PFSK-1 (cell line): ENCODE results near the gene ZNF264.

Experiments used
- FOXP2 ChIP-seq: optimal IDR thresholded peaks from 2 replicates; pipeline ENCODE3; 2011; ENCODE audit warnings: borderline replicate concordance, control low read depth, inconsistent platforms; ENCODE audit not compliant: insufficient read depth; ENCODE audit errors: extremely low read length, extremely low read depth
- POLR2AphosphoS5 ChIP-seq: IDR thresholded peaks from 2 replicates; pipeline ENCODE4 v1.6.1; 2012; ENCODE audit warnings: low read depth, mild to moderate bottlenecking, control low read depth, low read length, moderate library complexity
- REST ChIP-seq, 2 experiments: IDR thresholded peaks; 2 replicates each; pipeline versions ENCODE4 v1.6.1 to v1.8.0; 2011 to 2012; ENCODE audit warnings: low read depth in 2 of 2, low read length in 2 of 2, control low read depth in 1 of 2, inconsistent platforms in 1 of 2, mild to moderate bottlenecking in 1 of 2, moderate library complexity in 1 of 2; ENCODE audit not compliant: insufficient read depth in 1 of 2
- SIN3A ChIP-seq: IDR thresholded peaks from 2 replicates; pipeline ENCODE4 v1.6.1; 2012; ENCODE audit warnings: mild to moderate bottlenecking, low read length, moderate library complexity, borderline replicate concordance; ENCODE audit not compliant: insufficient read depth
- TAF1 ChIP-seq: IDR thresholded peaks from 2 replicates; pipeline ENCODE4 v1.6.1; 2012; ENCODE audit warnings: low read length, control low read depth, borderline replicate concordance; ENCODE audit not compliant: insufficient read depth

GRCh38 chr19:57167385-57167784 lies 23.9 kb upstream of the ZNF264 start, which contains the start of gene DUXA:
- no peak for TF ChIP-seq REST (IDR thresholded peaks at IDR 0.05; ENCODE audit: insufficient read depth in 1 of 2, low read depth in 2 of 2, low read length in 2 of 2)
- no peak for TF ChIP-seq POLR2AphosphoS5
- TF ChIP-seq TAF1 = no peak
- TF ChIP-seq SIN3A = no peak
- no peak for TF ChIP-seq FOXP2
